ENCODE measurements around the gene RGS1. TPM values are rescaled to one million over a fixed set of nuclear protein-coding genes. Genes with fewer than 3 reads are reported as not detected.

Gene RGS1
- total RNA-seq, 1 donor from 2014 or later, result not detected

GRCh38 chr1:192589813-192590212 lies 14.2 kb downstream of the RGS1 start:
- Mint-ChIP-seq H3K36me3 (ENCODE audit: unreplicated experiment) (no peaks in the 10 kb centered on the region), H3K27me3 (ENCODE audit: unreplicated experiment) (no peaks in the 10 kb centered on the region), H3K4me1 (ENCODE audit: low read depth, unreplicated experiment) (no peaks in the 10 kb centered on the region), H3K27ac (ENCODE audit: unreplicated experiment) (no peak overlapping the region), H3K4me3 (ENCODE audit: unreplicated experiment) (no peak overlapping the region), H3K9me3 (ENCODE audit: unreplicated experiment) (no peaks in the 10 kb centered on the region)
- no peak for DNase-seq
- no peak for TF ChIP-seq CTCF (IDR thresholded peaks at IDR 0.05; ENCODE audit: partially characterized antibody, unreplicated experiment)

GRCh38 chr1:192592517-192592916 lies 16.9 kb downstream of the RGS1 start:
- Mint-ChIP-seq H3K36me3 (ENCODE audit: unreplicated experiment) (no peaks in the 10 kb centered on the region), H3K4me1 (ENCODE audit: low read depth, unreplicated experiment) (no peaks in the 10 kb centered on the region), H3K9me3 (ENCODE audit: unreplicated experiment) (no peaks in the 10 kb centered on the region), H3K4me3 (ENCODE audit: unreplicated experiment) (no peak overlapping the region), H3K27me3 (ENCODE audit: unreplicated experiment) (no peaks in the 10 kb centered on the region), H3K27ac (ENCODE audit: unreplicated experiment) (no peak overlapping the region)
- no peak for TF ChIP-seq CTCF (IDR thresholded peaks at IDR 0.05; ENCODE audit: partially characterized antibody, unreplicated experiment)
- no peak for DNase-seq

GRCh38 chr1:192592981-192593708 lies 17.6 kb downstream of the RGS1 start:
- no peak for DNase-seq
- H3K9me3 Mint-ChIP-seq (ENCODE audit: unreplicated experiment), result no peaks in the 10 kb centered on the region
- no peaks in the 10 kb centered on the region for H3K27me3 Mint-ChIP-seq (ENCODE audit: unreplicated experiment)
- no peak overlapping the region for H3K27ac Mint-ChIP-seq (ENCODE audit: unreplicated experiment)
- H3K36me3 Mint-ChIP-seq (ENCODE audit: unreplicated experiment), result no peaks in the 10 kb centered on the region
- H3K4me1 Mint-ChIP-seq (ENCODE audit: low read depth, unreplicated experiment), result no peaks in the 10 kb centered on the region
- H3K4me3 Mint-ChIP-seq (ENCODE audit: unreplicated experiment), result no peak overlapping the region
- no peak for TF ChIP-seq CTCF (IDR thresholded peaks at IDR 0.05; ENCODE audit: partially characterized antibody, unreplicated experiment)

- no peaks in the 10 kb centered on the region for H3K9me3 Mint-ChIP-seq (ENCODE audit: unreplicated experiment)
Observed at GRCh38 chr1:192595299-192595698, 19.7 kb downstream of the RGS1 start.

More at GRCh38 chr1:192595299-192595698, 19.7 kb downstream of the RGS1 start:
- Mint-ChIP-seq H3K27me3 (ENCODE audit: unreplicated experiment) (no peaks in the 10 kb centered on the region), H3K36me3 (ENCODE audit: unreplicated experiment) (no peaks in the 10 kb centered on the region), H3K27ac (ENCODE audit: unreplicated experiment) (no peak overlapping the region), H3K4me1 (ENCODE audit: low read depth, unreplicated experiment) (no peaks in the 10 kb centered on the region), H3K4me3 (ENCODE audit: unreplicated experiment) (no peak overlapping the region)
- no peak for TF ChIP-seq CTCF (IDR thresholded peaks at IDR 0.05; ENCODE audit: partially characterized antibody, unreplicated experiment)
- no peak for DNase-seq

Measured in glutamatergic neuron (in vitro differentiated cells).